Measurements from ENCODE around the gene GNL1. TPM values are rescaled to one million over a fixed set of nuclear protein-coding genes. Genes with fewer than 3 reads are reported as not detected.

Gene GNL1
- total and polyA plus RNA-seq, 10 of the 15 experiments (the other 5 are each of a cell fraction or from before 2014, with no cell fraction given), result 0.18 to 64.5 (median 45.5) TPM

DNA sequence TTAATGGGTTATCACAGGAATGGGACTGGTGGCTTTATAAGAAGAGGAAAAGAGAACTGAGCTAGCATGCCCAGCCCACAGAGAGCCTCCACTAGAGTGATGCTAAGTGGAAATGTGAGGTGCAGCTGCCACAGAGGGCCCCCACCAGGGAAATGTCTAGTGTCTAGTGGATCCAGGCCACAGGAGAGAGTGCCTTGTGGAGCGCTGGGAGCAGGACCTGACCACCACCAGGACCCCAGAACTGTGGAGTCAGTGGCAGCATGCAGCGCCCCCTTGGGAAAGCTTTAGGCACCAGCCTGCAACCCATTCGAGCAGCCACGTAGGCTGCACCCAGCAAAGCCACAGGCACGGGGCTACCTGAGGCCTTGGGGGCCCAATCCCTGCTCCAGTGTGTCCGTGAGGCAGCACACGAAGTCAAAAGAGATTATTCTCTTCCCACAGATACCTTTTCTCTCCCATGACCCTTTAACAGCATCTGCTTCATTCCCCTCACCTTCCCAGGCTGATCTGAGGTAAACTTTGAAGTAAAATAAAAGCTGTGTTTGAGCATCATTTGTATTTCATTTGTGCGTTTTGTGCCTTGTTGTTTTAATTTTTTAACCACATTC, 62.5 kb downstream of the GNL1 start:
- RAD21 ChIA-PET (ENCODE audit: unreplicated experiment), result interaction anchor here (1.1 to 3.5 kb wide), 7 partner anchors 9 to 51 kb away, joined by 3 to 21 read pairs (median 6); no protein-coding TSS in a partner anchor
- Histone ChIP-seq H3K4me2 (ENCODE audit: control insufficient read depth, insufficient read depth) (no peak overlapping the region), H2AFZ (ENCODE audit: control insufficient read depth, low read depth, low read length) (no peak overlapping the region), H3K36me3 (ENCODE audit: control insufficient read depth in 2 of 2, insufficient read depth in 2 of 2, low read length in 1 of 2) (peaks cover 20 to 37% of the 10 kb centered on the region in 2 experiments), H3K27me3 (replicated peaks in 1 of 2; ENCODE audit: control insufficient read depth in 2 of 2, insufficient read depth in 2 of 2, low read length in 1 of 2) (no peaks in the 10 kb centered on the region), H3K9me3 (replicated peaks; ENCODE audit: control insufficient read depth, insufficient read depth, low read length) (no peaks in the 10 kb centered on the region), H3K79me2 (ENCODE audit: control insufficient read depth, insufficient read depth, low read length) (peaks cover 34% of the 10 kb centered on the region), H3K4me3 (no peak overlapping the region), H3K27ac (ENCODE audit: control insufficient read depth, insufficient read depth) (no peak overlapping the region), H3K9ac (ENCODE audit: control insufficient read depth, insufficient read depth, low read length) (no peak overlapping the region), H3K4me1 (ENCODE audit: control insufficient read depth, insufficient read depth, low read length) (peaks cover 14% of the 10 kb centered on the region), H4K20me1 (ENCODE audit: control insufficient read depth, insufficient read depth) (peaks cover 4% of the 10 kb centered on the region)
- POLR2A ChIA-PET, result interaction anchor here (0.5 to 2.7 kb wide), 7 partner anchors 16 to 53 kb away, joined by 3 to 16 read pairs (median 8); no protein-coding TSS in a partner anchor
- FAIRE-seq (no peak), ATAC-seq (peak; percentile 13), DNase-seq (ENCODE audit: low read depth, low spot score) (no peak)
- WGBS (ENCODE audit: insufficient coverage, insufficient replicate concordance, low lambda C conversion rate, missing lambda C conversion rate), result 43% methylated on average over 8 of the region's 8 CpGs
- in situ Hi-C loops (cut with MboI) (loop anchor here (5.0 kb wide), 1 partner anchor 39 kb away; no protein-coding TSS in a partner anchor), intact Hi-C loops (cut with micrococcal nuclease; ENCODE audit: unreplicated experiment) (no loop called here)
- no TSS peak for BruUV-seq (replicated peaks)
- SMC1A ChIA-PET (ENCODE audit: uncharacterized antibody, unreplicated experiment), result interaction anchor here (0.6 to 6.0 kb wide), 14 partner anchors 9 to 224 kb away, joined by 3 to 49 read pairs (median 4); partner anchors contain the start of gene MDC1
- CTCF ChIA-PET, result interaction anchor here (0.7 to 8.0 kb wide), 18 partner anchors 8 to 237 kb away, joined by 3 to 93 read pairs (median 4); partner anchors contain the start of genes ABCF1 and PRR3
- TF ChIP-seq ZNF217 (IDR thresholded peaks at IDR 0.05), result no peak
- TF ChIP-seq, protein P1, sequence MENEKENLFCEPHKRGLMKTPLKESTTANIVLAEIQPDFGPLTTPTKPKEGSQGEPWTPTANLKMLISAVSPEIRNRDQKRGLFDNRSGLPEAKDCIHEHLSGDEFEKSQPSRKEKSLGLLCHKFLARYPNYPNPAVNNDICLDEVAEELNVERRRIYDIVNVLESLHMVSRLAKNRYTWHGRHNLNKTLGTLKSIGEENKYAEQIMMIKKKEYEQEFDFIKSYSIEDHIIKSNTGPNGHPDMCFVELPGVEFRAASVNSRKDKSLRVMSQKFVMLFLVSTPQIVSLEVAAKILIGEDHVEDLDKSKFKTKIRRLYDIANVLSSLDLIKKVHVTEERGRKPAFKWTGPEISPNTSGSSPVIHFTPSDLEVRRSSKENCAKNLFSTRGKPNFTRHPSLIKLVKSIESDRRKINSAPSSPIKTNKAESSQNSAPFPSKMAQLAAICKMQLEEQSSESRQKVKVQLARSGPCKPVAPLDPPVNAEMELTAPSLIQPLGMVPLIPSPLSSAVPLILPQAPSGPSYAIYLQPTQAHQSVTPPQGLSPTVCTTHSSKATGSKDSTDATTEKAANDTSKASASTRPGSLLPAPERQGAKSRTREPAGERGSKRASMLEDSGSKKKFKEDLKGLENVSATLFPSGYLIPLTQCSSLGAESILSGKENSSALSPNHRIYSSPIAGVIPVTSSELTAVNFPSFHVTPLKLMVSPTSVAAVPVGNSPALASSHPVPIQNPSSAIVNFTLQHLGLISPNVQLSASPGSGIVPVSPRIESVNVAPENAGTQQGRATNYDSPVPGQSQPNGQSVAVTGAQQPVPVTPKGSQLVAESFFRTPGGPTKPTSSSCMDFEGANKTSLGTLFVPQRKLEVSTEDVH (IDR thresholded peaks at IDR 0.05; ENCODE audit: low read depth, partially characterized antibody), result peak; percentile 8
- peak; percentile 94 for TF ChIP-seq POLR2AphosphoS2 (IDR thresholded peaks at IDR 0.05; ENCODE audit: low read depth, low read length)
- no peak for TF ChIP-seq BMI1 (IDR thresholded peaks at IDR 0.05; ENCODE audit: borderline replicate concordance)
- TF ChIP-seq HDAC2 (IDR thresholded peaks at IDR 0.05), result no peak
- TF ChIP-seq ZBED1 (IDR thresholded peaks at IDR 0.05; ENCODE audit: borderline replicate concordance), result peak; percentile 80
- TF ChIP-seq TARDBP (IDR thresholded peaks at IDR 0.05; ENCODE audit: borderline replicate concordance), result 0 out of 2 replicates have a peak, but pooled peaks have one; percentile 31
- TF ChIP-seq POLR2A (IDR thresholded peaks at IDR 0.05; ENCODE audit: low read depth, low read length), result peak; percentile 76
- TF ChIP-seq, protein P2, sequence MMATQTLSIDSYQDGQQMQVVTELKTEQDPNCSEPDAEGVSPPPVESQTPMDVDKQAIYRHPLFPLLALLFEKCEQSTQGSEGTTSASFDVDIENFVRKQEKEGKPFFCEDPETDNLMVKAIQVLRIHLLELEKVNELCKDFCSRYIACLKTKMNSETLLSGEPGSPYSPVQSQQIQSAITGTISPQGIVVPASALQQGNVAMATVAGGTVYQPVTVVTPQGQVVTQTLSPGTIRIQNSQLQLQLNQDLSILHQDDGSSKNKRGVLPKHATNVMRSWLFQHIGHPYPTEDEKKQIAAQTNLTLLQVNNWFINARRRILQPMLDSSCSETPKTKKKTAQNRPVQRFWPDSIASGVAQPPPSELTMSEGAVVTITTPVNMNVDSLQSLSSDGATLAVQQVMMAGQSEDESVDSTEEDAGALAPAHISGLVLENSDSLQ (IDR thresholded peaks at IDR 0.05), result no peak
- no peak for TF ChIP-seq NFIC (IDR thresholded peaks at IDR 0.05; ENCODE audit: low read depth, low read length)
- TF ChIP-seq, protein P3, sequence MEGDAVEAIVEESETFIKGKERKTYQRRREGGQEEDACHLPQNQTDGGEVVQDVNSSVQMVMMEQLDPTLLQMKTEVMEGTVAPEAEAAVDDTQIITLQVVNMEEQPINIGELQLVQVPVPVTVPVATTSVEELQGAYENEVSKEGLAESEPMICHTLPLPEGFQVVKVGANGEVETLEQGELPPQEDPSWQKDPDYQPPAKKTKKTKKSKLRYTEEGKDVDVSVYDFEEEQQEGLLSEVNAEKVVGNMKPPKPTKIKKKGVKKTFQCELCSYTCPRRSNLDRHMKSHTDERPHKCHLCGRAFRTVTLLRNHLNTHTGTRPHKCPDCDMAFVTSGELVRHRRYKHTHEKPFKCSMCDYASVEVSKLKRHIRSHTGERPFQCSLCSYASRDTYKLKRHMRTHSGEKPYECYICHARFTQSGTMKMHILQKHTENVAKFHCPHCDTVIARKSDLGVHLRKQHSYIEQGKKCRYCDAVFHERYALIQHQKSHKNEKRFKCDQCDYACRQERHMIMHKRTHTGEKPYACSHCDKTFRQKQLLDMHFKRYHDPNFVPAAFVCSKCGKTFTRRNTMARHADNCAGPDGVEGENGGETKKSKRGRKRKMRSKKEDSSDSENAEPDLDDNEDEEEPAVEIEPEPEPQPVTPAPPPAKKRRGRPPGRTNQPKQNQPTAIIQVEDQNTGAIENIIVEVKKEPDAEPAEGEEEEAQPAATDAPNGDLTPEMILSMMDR (IDR thresholded peaks at IDR 0.05 in 2 of 3, conservative IDR thresholded peaks at IDR 0.05 in 1 of 3; ENCODE audit: control insufficient read depth in 2 of 3, extremely low read depth in 1 of 3, insufficient read depth in 1 of 3, low read depth in 3 of 3, low read length in 3 of 3), result peak; percentile 25 to 48 (median 46); a peak in 4 of 6 replicates
- TF ChIP-seq PAX5 (IDR thresholded peaks at IDR 0.05; ENCODE audit: borderline replicate concordance, low read depth, low read length), result peak; percentile 23; the same call in 1 of the 2 replicates
- TF ChIP-seq MXI1 (IDR thresholded peaks at IDR 0.05; ENCODE audit: low read depth, low read length), result no peak
- peak; percentile 75; the same call in 2 of the 3 replicates for TF ChIP-seq POU2F2 (IDR thresholded peaks at IDR 0.05; ENCODE audit: borderline replicate concordance, low read depth, low read length)
- TF ChIP-seq EGR1 (IDR thresholded peaks at IDR 0.05; ENCODE audit: borderline replicate concordance in 1 of 2, low read depth in 2 of 2, low read length in 2 of 2), result no peak
- TF ChIP-seq SMAD5 (IDR thresholded peaks at IDR 0.05; ENCODE audit: low read depth), result peak; percentile 65; the same call in 1 of the 2 replicates
- TF ChIP-seq CBFB (IDR thresholded peaks at IDR 0.05; ENCODE audit: low read depth), result no peak; the same call in 1 of the 2 replicates
- no peak for TF ChIP-seq RELA (IDR thresholded peaks at IDR 0.05; ENCODE audit: borderline replicate concordance, partially characterized antibody)
- TF ChIP-seq BACH1 (IDR thresholded peaks at IDR 0.05; ENCODE audit: borderline replicate concordance), result peak; percentile 95
- TF ChIP-seq HCFC1 (IDR thresholded peaks at IDR 0.05; ENCODE audit: low read length), result no peak

Data from GM12878 (cell line).